GM23338 (cell line): ENCODE results near the gene MATN3. TPM values are rescaled to one million over a fixed set of nuclear protein-coding genes. Genes with fewer than 3 reads are reported as not detected.

Source experiments
- ATAC-seq: fragments of 200-7000 bp; cut with Tn5 transposase; 3 replicates; pipeline ENCODE4 v1.9.1; 2020
- DNase-seq: peaks from one replicate; pipeline ENCODE4 v3.0.0-alpha.2; 2015; ENCODE audit warnings: low spot score
- H2AFZ ChIP-seq: fragments of 200-600 bp; sonication (generic); 2 replicates; pipeline ENCODE4 v1.8.0; 2016; ENCODE audit warnings: antibody characterized with exemption, mild to moderate bottlenecking, moderate library complexity
- H3F3A ChIP-seq: fragments of 200-600 bp; sonication (generic); replicated peaks from 2 replicates; pipeline ENCODE4 v1.8.0; 2017; ENCODE audit warnings: antibody characterized with exemption, mixed run types, low read depth
- H3K27ac ChIP-seq: fragments of 200-600 bp; sonication (generic); 2 replicates; pipeline ENCODE4 v1.6.1; 2016; ENCODE audit warnings: low read depth
- H3K27me3 ChIP-seq: fragments of 200-600 bp; sonication (generic); 2 replicates; pipeline ENCODE4 v1.8.0; 2016; ENCODE audit warnings: mild to moderate bottlenecking, mixed run types, moderate library complexity; ENCODE audit not compliant: insufficient read depth
- H3K36me3 ChIP-seq: fragments of 200-600 bp; sonication (generic); 2 replicates; pipeline ENCODE4 v1.8.0; 2016; ENCODE audit warnings: mild to moderate bottlenecking; ENCODE audit not compliant: insufficient read depth
- H3K4me1 ChIP-seq: fragments of 200-600 bp; sonication (generic); 2 replicates; pipeline ENCODE4 v1.8.0; 2016; ENCODE audit warnings: mild to moderate bottlenecking, moderate library complexity; ENCODE audit not compliant: insufficient read depth
- H3K4me2 ChIP-seq: fragments of 200-600 bp; sonication (generic); 2 replicates; pipeline ENCODE4 v1.7.1; 2017; ENCODE audit warnings: mixed run types
- H3K4me3 ChIP-seq: fragments of 200-600 bp; sonication (generic); 2 replicates; pipeline ENCODE4 v1.6.1; 2016; ENCODE audit warnings: mixed run types
- H3K79me2 ChIP-seq: fragments of 200-600 bp; sonication (generic); replicated peaks from 2 replicates; pipeline ENCODE4 v1.8.0; 2017; ENCODE audit warnings: mild to moderate bottlenecking; ENCODE audit not compliant: insufficient read depth
- H3K9me2 ChIP-seq: fragments of 200-600 bp; sonication (generic); 2 replicates; pipeline ENCODE4 v1.8.0; 2017; ENCODE audit not compliant: insufficient read depth
- H4K20me1 ChIP-seq: fragments of 200-600 bp; sonication (generic); replicated peaks from 2 replicates; pipeline ENCODE4 v1.8.0; 2017; ENCODE audit warnings: mild to moderate bottlenecking; ENCODE audit not compliant: insufficient read depth
- H3K27ac Mint-ChIP-seq: 2 replicates; pipeline ENCODE4 v1.8.0; 2020; ENCODE audit warnings: inconsistent platforms, mild to moderate bottlenecking, moderate library complexity, mixed read lengths
- H3K27me3 Mint-ChIP-seq: 3 replicates; pipeline ENCODE4 v1.8.0; 2022; ENCODE audit warnings: low read depth, mild to moderate bottlenecking, moderate library complexity, mixed read lengths, inconsistent platforms; ENCODE audit not compliant: insufficient read depth, poor library complexity
- H3K36me3 Mint-ChIP-seq: 3 replicates; pipeline ENCODE4 v1.8.0; 2021; ENCODE audit warnings: low read depth, mild to moderate bottlenecking, inconsistent platforms, moderate library complexity, mixed read lengths
- H3K4me1 Mint-ChIP-seq: 3 replicates; pipeline ENCODE4 v1.8.0; 2020; ENCODE audit warnings: mild to moderate bottlenecking, inconsistent platforms, mixed read lengths
- H3K4me3 Mint-ChIP-seq: 3 replicates; pipeline ENCODE4 v1.8.0; 2021; ENCODE audit warnings: moderate library complexity, mild to moderate bottlenecking, inconsistent platforms, mixed read lengths
- H3K9me3 Mint-ChIP-seq: 3 replicates; pipeline ENCODE4 v1.8.0; 2020; ENCODE audit warnings: moderate library complexity, mild to moderate bottlenecking, inconsistent platforms, mixed read lengths
- CREB1 ChIP-seq: fragments of 250-450 bp; sonication (Bioruptor Pico); IDR thresholded peaks from 2 replicates; pipeline ENCODE4 v1.5.0; 2020; ENCODE audit warnings: low read depth, mild to moderate bottlenecking, moderate library complexity
- ETS1 ChIP-seq: IDR thresholded peaks from 2 replicates; pipeline ENCODE4 v1.6.1; 2016; ENCODE audit warnings: antibody characterized with exemption
- EZH2 ChIP-seq: fragments of 200-600 bp; sonication (generic); IDR thresholded peaks from one replicate; pipeline ENCODE4 v1.8.0; 2017; ENCODE audit warnings: antibody characterized with exemption, mild to moderate bottlenecking, low read depth; ENCODE audit not compliant: unreplicated experiment
- EZH2phosphoT487 ChIP-seq: fragments of 200-600 bp; sonication (generic); IDR thresholded peaks from one replicate; pipeline ENCODE4 v1.8.1; 2018; ENCODE audit warnings: antibody characterized with exemption; ENCODE audit not compliant: unreplicated experiment
- JUNB ChIP-seq: IDR thresholded peaks from one replicate; pipeline ENCODE4 v1.6.1; 2016; ENCODE audit warnings: antibody characterized with exemption; ENCODE audit not compliant: unreplicated experiment
- NANOG ChIP-seq: IDR thresholded peaks from 2 replicates; pipeline ENCODE4 v1.6.1; 2016; ENCODE audit warnings: antibody characterized with exemption, borderline replicate concordance
- POLR2AphosphoS5 ChIP-seq: IDR thresholded peaks from 2 replicates; pipeline ENCODE4 v1.6.1; 2016; ENCODE audit warnings: antibody characterized with exemption, low read depth
- REST ChIP-seq: IDR thresholded peaks from one replicate; pipeline ENCODE4 v1.6.1; 2018; ENCODE audit warnings: antibody characterized with exemption; ENCODE audit not compliant: unreplicated experiment
- STAT1 ChIP-seq: IDR thresholded peaks from one replicate; pipeline ENCODE4 v1.6.1; 2016; ENCODE audit warnings: antibody characterized with exemption; ENCODE audit not compliant: unreplicated experiment
- ZNF114 ChIP-seq: fragments of 250-450 bp; sonication (Bioruptor Pico); IDR thresholded peaks from 2 replicates; pipeline ENCODE4 v1.5.0; 2020; ENCODE audit warnings: mild to moderate bottlenecking, moderate library complexity
- ZNF331 ChIP-seq: fragments of 250-450 bp; sonication (Bioruptor Pico); IDR thresholded peaks from 2 replicates; pipeline ENCODE4 v1.5.0; 2020; ENCODE audit warnings: low read depth, mild to moderate bottlenecking, moderate library complexity
- ZNF462 ChIP-seq: fragments of 250-450 bp; sonication (Bioruptor Pico); IDR thresholded peaks from 2 replicates; pipeline ENCODE4 v1.5.0; 2020; ENCODE audit warnings: mild to moderate bottlenecking, moderate library complexity
- polyA plus RNA-seq: library from polyadenylated mRNA; unstranded; fragments of >200 nt; fragmentation: Nextera tagmentation; extraction: Ambion mirVana; gene quantifications from 2 replicates; pipeline ENCODE4 v1.2.1, GENCODE V29; 2016
- total RNA-seq: library from RNA; depleted of rRNA; stranded (reverse); fragments of >200 nt; shearing (Covaris generic); gene quantifications from 2 replicates; pipeline ENCODE4 v1.2.3, GENCODE V29; 2014
- TF ChIP-seq, protein P1 (sequence below), 2 experiments: fragments of 200-600 bp in 1 of 2; sonication (generic) in 1 of 2; conservative IDR thresholded peaks; 2 replicates each; pipeline versions ENCODE4 v1.5.1 to v1.6.1; 2016 to 2017; ENCODE audit warnings: antibody characterized with exemption in 2 of 2, low read depth in 2 of 2, mild to moderate bottlenecking in 2 of 2, moderate library complexity in 1 of 2

Gene MATN3
- total and polyA plus RNA-seq, 2 experiments from 2014 or later, result 4.6 to 6.4 TPM

- Mint-ChIP-seq H3K27ac (no peak overlapping the region), H3K27me3 (peaks cover 30% of the 10 kb centered on the region), H3K9me3 (peaks cover 9% of the 10 kb centered on the region), H3K4me3 (peak overlapping the region; percentile 69), H3K4me1 (peaks cover 15% of the 10 kb centered on the region), H3K36me3 (0 out of 3 replicates have a peak, but pooled peaks cover 4% of the 10 kb centered on the region)
- TF ChIP-seq EZH2phosphoT487 (no peak), ZNF462 (CRISPR knock-in tag) (no peak), ZNF331 (no peak), STAT1 (no peak), NANOG (no peak), EZH2 (no peak), CREB1 (no peak), ZNF114 (no peak), JUNB (no peak), POLR2AphosphoS5 (no peak), REST (no peak), ETS1 (no peak)
- TF ChIP-seq, protein P1, sequence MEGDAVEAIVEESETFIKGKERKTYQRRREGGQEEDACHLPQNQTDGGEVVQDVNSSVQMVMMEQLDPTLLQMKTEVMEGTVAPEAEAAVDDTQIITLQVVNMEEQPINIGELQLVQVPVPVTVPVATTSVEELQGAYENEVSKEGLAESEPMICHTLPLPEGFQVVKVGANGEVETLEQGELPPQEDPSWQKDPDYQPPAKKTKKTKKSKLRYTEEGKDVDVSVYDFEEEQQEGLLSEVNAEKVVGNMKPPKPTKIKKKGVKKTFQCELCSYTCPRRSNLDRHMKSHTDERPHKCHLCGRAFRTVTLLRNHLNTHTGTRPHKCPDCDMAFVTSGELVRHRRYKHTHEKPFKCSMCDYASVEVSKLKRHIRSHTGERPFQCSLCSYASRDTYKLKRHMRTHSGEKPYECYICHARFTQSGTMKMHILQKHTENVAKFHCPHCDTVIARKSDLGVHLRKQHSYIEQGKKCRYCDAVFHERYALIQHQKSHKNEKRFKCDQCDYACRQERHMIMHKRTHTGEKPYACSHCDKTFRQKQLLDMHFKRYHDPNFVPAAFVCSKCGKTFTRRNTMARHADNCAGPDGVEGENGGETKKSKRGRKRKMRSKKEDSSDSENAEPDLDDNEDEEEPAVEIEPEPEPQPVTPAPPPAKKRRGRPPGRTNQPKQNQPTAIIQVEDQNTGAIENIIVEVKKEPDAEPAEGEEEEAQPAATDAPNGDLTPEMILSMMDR (conservative IDR thresholded peaks at IDR 0.05; ENCODE audit: low read depth in 2 of 2), result no peak
- ATAC-seq (no peak), DNase-seq (no peak)
- H3K4me2 ChIP-seq, result peak overlapping the region; percentile 85
- no peaks in the 10 kb centered on the region for H3K79me2 ChIP-seq
- peak overlapping the region; percentile 98 for H2AFZ ChIP-seq
- peaks cover 45% of the 10 kb centered on the region for H3K27me3 ChIP-seq
- peaks cover 19% of the 10 kb centered on the region for H3K4me1 ChIP-seq
- H3F3A ChIP-seq, result 0 out of 2 replicates have a peak, but pooled peaks cover 3% of the 10 kb centered on the region
- H3K4me3 ChIP-seq, result peak overlapping the region; percentile 58
- H3K27ac ChIP-seq, result no peak overlapping the region
- no peaks in the 10 kb centered on the region for H3K36me3 ChIP-seq
- no peaks in the 10 kb centered on the region for H3K9me2 ChIP-seq
- no peaks in the 10 kb centered on the region for H4K20me1 ChIP-seq
Measured at GRCh38 chr2:20011276-20012031, 1.0 kb downstream of the MATN3 start.
